NCI-H446 treated with DMSO at 0.1 percent for 48 hours (cell line): Measurements from ENCODE around the gene EIF2AK2.
"Not testable (repeated sequence)": the region's sequence is repeated elsewhere in the genome, so short reads cannot be mapped to it uniquely, and the experiment has no call there.

Experiments
- DNase-seq: peaks from one replicate; lab custom pipeline; 2025; lab: John Stamatoyannopoulos, UW

EIF2AK2 gene

DNA sequence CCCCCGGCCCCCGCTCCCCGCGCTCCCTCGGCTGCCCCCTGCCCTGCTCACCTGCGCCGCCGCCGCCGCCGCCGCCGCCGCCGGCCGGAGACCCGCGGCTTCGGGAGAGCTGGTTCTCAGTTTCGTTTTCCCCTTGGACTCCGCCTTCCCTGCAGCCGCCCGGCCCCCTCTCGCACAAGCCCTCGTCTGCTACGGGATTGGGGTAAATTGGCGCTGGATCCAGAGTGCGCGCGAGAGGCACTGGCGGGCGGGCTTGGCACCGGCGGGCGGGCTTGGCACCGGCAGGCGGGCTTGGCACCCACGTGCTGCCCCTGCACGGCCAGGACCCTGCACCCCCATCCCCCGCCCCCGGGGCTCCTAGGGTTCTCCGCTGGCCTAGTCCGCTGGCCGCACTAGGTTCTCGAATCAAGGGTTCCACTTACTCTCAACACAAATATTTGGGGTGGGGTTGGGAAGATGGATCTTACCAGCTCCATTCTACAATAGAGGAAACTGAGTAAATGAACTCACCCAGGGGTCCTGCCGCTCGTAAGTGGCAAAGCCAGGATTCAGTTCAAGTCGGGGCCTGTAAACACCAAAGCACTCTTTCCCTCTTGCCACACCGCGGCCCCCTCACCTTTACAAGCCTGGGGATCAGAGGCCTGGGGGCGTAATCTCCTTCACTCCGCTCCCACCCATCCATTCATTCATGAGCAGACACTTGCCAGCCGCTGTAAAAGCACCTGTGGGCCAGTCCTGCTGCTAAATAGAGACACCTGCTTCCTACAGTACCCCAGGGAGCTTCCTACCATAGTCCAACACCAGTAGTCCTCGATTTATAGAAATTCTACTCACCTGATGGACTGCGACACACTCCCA, at the start of gene EIF2AK2:
EIF2AK2 (minus strand) TSS at position 124 of the 858 bp plus-strand sequence. CDS start 9,174 bp downstream, outside the sequence.
- peak; percentile 54 for DNase-seq

DNA sequence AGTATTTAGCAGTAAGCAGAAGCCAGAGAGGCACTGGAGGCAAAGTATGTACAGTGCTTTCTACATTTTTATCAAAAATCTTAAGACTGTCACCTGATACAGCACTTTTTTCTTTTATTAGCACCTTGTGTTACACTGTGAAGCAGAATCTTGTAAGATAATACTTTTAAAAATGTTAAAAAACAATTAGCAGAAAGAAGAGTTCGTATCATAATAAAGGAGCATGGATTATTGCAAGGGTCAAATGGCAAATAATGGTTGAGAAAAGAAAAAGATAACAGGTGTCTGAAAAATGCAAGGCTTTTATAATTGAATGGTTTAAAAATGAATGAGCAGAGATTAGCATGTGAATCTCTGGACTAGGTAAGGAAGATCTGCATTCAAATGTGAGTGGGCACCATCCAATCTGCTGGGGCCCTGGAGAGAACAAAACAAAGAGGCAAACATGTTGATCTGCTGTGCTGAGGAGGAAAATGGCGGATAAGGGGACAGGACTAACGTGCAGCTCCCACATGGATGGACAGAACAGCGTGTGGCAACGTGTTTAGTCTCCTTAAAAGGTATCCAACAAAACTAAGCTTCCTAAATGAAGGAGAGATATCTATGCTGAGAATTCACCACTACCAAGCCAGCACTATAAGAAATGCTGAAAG, 49.0 kb upstream of the EIF2AK2 start:
- DNase-seq: no peak

DNA sequence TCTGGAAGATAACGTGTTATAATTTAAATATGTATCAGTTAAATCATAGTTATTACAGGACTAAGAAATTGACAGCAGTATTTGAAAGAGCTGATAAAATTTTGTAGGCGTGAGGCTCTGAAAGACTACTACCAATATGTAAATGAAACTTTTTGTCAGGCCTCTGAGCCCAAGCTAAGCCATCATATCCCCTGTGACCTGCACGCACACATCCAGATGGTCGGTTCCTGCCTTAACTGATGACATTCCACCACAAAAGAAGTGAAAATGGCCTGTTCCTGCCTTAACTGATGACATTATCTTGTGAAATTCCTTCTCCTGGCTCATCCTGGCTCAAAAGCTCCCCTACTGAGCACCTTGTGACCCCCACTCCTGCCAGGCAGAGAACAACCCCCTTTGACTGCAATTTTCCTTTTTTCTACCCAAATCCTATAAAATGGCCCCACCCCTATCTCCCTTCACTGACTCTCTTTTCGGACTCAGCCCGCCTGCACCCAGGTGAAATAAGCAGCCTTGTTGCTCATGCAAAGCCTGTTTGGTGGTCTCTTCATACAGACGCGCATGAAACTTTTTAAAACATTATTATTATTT, 48.4 kb upstream of the EIF2AK2 start:
- not testable (repeated sequence) for DNase-seq

DNA sequence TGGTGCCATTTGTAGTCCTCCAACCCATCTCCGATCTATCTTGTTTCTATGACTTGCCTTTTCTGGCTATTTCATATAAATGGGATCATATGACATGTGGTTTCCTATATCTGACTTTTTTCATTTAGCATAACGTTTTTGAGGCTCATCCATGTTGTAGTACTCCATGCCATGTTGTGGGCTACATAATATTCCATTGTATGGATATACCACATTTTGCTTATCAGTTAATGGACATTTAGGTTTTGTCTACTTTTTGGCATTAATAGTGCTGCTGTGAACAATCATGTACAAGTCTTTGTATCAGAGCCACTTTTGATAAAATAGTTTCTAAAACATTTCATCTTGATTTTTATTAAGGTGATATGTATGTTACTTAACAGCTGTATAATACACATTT, 46.9 kb upstream of the EIF2AK2 start:
- DNase-seq: no peak

DNA sequence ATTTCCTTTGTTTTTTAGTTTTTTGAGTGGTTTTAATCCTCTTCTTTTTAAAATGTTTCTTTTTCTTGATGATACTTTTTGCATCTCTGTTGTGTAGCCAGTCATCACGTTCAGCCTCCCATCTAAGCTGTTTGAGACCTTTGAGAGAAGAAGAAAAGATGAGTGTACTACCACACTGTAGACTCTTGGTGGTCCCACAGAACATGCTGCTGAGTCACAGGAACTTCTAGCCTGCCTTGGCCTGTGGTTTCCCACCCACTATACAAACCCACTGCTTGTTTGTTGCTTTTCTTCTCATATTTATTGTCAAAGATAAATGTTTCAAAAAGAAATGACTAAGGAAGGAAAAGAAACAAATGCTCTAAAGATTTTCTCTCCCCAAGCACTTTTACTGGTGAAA, 45.0 kb upstream of the EIF2AK2 start:
- no peak for DNase-seq

DNA sequence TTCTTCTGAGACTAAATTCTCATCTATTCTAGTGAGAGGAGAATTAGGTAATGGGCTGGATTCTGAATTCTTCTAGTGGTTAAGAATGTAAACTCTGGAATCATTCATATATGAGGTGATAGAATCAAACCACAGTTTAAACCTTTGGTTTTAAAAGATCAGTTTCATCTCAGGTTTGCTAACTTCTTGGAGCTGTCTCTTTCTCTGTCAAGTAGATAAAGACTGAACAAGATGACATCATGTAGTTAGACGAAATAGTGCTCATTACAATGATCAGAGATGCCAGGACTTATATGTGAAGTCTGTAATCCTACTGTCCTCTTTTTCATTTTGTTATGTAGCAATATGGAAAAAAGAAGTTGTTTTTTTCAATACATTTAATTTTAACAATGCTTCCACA, 44.4 kb upstream of the EIF2AK2 start:
- no peak for DNase-seq

DNA sequence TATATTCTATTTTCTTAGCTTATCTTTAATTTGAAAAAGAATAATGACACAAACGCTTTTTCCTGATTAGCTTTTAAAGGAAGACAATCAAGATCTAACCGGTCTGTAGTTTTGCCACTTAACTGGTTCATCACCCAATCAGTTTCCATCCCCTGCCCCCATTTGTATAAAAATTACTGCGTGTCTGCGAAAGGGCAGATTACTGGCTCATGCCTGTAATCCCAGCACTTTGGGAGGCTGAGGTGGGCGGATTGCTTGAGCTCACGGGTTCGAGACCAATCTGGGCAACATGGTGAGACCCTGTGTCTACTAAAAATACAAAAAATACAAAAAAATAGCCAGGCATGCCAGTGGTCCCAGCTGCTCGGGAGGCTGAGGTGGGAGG, 41.9 kb upstream of the EIF2AK2 start:
- DNase-seq: no peak

DNA sequence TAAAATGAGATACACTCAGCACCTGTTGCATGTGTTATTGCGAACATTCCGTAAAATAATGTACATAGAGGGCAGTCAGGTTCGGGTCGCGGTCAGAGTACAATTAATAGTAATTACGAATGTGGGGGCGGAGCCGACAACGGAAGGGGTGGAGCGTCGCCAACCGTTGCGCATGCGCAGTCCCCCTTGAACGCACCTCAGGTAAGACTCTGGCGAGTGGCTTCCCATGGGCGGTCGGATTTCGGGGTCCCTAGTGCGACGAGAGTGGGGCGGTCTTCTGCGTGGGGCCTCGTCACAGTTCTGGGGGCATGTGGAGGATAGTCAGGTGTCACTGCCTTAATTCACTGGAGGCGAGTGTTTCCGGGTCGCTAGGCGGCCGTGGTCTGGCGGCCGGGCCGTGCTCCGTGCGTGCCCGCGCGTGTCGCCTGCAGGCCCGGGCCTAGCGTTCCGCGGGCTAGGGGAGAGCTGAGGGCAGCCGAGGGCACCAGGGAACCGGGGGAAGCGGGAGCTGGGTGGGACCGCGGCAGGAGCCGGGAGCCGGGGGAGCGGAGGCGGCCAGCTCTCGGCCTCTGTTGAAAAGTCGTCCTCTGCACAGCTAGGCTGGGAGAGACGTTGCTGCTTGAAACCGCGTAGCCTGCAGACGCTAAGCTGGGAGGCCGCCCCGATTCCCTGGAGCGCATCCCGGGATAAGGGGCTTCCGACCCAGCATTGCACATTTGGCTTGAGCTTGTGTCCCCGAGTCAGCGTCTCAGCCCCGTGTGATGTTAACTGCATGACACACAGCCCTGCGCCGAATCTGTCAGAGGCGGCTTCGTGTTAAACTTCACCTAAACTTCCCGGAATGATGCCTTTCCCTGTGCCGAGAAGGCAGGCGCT, 39.8 kb upstream of the EIF2AK2 start, which contains the start of gene CEBPZOS:
CEBPZOS (plus strand) TSS at position 177 of the 876 bp plus-strand sequence. CDS start 3,209 bp downstream, outside the sequence.
- DNase-seq: peak; percentile 20

DNA sequence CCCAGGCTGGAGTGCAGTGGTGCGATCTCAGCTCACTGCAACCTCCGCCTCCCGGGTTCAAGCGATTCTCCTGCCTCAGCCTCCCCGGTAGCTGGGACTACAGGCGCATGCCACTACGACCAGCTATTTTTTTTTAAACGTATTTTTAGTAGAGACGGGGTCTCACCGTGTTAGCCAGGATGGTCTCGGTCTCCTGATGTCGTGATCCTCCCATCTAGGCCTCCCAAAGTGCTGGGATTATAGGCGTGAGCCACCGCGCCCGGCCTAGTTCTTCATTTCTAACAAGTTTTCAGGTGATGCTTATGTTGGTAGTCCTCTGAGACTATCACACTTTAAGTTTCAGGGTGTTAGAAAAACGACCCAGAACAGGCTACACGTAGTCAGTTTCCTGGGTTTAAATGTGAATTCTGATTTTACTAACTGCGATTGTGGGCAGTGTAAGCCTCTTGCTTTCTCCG, 39.1 kb upstream of the EIF2AK2 start:
- not testable (repeated sequence) for DNase-seq

DNA sequence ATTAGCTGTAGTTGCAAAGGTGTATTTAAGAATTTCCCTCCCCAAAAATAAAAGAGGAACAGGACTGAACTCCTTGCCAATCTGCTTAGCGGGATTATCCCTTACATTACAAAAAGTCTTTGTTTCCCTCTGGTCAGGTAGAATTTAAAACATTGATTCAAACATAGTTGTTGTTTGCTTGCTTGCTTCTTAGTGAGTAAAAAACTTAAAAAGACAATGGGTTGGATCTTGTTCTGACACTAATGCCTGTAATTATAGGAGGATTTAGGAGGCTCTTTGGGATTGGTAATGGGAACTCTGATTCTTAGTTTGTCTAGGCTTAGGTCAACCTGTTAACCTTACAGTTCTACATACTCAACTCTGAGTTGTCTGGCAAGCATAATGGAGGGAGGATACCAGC, 35.8 kb upstream of the EIF2AK2 start:
- DNase-seq: no peak

DNA sequence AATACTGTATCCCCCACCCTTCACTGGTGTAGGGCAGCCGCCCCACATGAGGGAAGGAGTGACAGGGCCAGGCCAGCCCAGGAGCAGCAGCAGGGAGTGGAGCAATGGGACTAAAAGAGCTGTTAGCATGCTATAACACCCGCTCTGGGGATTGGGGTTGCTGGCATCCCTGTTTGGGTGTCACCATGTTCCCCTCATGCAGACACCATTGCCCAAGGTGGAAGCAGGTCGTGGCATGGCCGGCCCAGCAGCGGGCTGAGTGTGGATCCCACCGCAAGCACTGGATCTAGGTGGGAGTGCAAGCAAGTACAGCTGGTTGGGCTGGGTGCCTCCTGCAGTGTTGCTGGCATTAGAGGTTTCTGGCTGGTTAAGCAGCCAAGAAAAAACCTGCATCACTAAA, 35.0 kb upstream of the EIF2AK2 start:
- DNase-seq: no peak

DNA sequence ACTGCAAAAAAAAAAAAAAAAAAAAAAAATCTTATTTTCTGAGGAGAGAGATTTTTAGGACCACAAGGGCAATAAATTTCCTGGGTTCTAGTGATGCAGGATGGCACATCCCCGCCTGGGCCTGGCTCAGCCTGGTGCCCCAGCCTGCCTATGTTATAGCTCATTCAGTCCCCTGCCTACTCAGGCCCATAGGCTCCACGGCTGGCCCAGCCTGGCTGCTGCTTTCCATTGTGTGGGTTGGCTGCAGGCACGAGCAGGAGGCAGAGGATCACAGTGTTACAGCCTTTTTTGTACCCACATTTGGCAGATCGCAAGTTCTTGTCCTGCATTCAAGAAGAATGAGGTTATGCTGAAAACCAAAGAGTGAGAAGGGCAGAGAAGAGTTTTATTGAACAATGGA, 34.5 kb upstream of the EIF2AK2 start:
- no peak for DNase-seq

DNA sequence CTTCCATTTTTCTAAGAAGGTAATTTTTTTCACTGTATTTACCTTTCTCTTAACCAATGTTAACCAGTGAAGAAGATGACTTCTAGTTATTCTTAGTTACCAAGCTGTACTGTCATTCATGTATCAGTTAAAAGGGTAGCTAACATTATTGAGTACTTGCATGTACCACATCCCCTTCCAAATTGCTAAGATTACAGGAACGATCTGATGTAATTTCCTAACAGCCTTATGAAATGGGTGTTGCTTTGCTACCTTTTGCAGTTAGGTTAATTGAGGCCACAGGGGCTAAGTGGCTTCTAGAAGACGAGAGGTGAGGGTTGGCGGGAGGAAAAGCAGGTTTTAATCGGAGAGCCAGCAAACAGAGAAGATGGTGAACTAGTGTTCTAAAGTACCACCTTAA, 33.5 kb upstream of the EIF2AK2 start:
- DNase-seq: no peak

DNA sequence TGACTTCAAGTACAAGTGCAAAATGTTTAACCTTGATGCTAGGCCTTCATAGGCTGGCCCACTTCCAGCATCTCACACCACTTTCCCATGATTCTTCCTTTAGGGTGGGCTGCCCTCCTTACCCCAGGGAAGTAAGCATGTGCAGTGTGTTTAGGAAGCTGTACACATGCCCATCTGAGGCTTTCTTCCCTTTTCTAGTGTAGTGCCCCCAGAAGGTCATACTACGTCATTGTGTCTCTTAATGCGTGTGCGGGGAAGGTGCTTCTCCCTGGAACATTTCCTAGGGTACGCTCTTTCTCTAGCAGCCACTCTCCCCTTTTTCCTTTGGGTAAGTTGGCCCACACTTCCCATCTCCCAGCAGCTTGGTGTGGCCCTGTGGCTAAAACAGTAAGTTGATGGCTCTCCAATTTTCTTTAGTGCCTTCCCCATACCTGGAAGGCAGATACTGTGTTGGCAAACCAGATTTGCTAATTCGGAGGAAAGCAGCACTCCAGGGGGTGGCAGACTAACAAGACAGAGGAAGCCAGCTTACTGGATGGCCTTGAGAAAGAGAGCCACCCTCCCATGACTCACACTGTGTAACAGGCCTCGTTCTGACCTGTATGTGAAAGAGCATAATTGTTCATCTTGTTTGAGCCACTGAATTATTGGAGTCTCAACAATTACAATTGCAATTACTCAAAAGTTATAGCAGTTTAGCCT, 32.8 kb upstream of the EIF2AK2 start:
- DNase-seq: no peak

DNA sequence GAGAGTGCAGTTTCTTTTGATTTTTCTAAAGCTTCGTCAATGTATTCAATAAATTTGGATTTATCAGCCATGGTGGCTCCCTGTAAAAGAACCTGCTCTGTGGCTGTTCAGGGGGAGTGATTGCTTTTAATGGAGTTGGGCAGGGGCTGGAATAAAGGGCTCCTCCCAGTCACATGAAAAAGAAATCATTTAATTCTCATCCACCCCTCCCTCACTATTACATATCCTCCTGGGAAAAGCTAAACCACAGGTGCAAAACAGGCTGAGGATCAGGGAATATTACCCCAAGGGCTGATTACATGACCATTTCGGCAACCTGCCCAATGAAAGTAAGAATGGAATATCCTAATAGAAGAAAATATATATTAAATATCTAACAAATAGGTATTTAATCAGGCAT, 31.8 kb upstream of the EIF2AK2 start, which contains the start of gene SULT6B1:
SULT6B1 (minus strand) TSS at position 101 of the 400 bp plus-strand sequence; CDS start at position 71, 30 bp downstream.
- DNase-seq: no peak

DNA sequence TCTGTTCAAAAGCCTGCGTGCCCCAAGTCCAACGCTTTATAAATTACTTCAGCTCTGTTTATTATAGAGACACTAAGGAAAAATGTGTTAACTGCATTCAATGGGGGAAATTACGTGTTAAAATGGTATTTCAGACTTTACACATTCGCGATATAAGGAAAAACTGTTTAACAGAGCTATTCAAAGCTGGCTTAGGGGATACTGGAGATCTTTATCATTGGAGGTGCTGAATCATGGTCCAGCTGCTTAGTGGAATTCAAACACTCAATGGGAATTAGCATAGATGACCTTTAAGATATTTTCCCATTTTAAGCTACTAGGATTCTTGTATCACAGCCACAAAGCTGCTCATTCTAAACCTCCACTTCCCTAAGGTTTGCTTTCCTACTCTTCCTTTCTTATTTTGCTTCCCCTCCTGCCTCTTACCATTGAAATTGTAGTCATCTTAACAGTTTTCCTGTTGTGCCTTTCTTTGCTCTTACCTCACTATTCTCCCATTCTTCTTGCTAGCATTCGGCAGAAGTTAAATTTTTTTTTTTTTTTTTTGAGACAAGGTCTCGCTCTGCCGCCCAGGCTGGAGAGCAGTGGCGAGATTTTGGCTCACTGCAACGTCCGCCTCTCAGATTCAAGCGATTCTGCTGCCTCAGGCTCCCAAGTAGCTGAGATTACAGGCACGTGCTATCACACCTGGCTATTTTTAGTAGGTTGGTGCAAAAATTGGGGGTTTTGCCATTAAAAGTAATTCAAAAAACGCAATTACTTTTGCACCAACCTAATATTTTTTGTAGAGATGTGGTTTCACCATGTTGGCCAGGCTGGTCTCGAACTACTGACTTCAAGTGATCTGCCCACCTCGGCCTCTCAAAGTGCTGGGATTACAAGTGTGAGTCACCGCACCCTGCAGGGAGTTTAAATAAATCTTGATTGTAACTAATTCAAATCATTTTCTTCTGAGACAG, 25.2 kb upstream of the EIF2AK2 start:
- DNase-seq: no peak

DNA sequence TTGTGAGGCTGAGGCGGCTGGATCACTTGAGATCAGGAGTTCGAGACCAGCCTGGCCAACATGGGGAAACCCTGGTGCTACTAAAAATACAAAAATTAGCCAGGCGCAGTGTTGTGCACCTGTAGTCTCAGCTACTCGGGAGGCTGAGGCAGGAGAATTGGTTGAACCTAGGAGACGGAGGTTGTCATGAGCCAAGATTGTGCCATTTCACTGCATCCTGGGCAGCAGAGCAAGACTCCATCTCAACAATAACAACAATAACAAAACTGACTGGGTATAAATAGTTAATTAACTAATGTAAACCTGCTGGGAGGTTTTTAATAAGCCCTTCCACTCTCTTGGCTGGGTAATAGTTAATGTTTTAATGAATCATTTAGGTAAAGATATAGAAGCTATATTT, 23.9 kb upstream of the EIF2AK2 start:
- no peak for DNase-seq

DNA sequence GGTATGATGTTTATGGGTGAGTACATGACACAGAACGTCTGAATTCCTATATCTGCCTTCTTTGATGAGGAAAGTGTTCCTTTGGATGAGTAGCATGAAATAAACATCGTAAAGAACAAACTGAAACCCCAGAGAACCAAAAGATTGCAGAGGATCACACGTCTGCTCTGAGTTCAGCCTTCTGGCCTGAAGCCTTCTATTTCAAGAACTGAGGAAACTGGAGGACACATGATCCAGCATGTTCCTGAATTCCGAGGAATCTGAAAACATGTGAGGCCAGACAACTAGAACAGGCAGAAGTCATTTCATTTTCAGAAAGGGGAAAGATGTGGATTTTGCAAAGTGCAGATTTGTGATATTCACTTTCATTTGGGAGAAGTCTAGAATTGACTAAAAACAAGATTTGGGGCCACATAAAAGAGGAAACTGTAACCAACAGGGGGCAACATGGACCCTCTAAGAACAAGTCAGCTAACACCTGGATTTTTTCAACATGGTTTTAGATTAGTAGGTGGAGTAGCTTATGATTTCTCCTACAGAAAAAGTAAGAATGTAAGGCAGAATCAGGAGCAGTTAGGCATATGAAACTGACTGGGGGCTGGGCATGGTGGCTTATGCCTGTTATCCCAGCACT, 23.3 kb upstream of the EIF2AK2 start:
- no peak for DNase-seq

DNA sequence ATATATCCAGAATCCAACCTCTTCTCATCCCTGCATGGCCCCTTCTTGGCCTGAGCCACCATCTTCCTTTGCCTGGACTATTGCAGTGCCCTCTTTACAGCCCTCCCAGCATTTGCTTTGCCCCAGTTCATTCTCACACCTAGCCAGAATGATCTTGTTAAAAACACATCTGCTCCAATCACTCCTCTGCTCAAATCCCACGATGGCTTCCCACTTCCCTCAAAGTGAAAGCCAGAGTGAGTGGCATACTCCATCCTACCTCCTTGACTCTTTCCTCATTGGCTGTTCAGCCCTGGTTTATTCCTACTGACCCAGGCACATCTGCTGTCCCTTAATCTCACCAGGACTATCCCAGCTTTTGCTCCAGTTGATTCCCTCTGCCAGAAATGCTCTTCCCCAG, 17.0 kb upstream of the EIF2AK2 start:
- no peak for DNase-seq

DNA sequence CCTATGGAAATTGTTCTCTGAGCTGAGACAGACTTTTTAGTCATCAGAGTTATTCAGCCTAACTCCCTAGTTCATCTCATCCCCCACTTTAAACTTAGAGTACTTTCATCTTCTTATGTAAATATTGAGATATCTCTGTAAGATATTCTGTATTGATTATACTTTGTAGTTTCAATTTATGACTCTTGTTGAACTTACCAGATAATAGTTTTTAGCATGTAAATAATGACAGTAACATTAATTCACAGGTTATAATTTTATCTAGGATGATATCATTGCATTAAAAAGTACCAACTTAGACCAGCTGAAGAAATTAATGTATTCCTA, 14.8 kb upstream of the EIF2AK2 start:
- DNase-seq: no peak
